HG02970 (cell line): ENCODE data around the gene HOXB2.

Source experiments
- ATAC-seq: cut with Tn5 transposase; IDR thresholded peaks from one replicate; pipeline ENCODE4 v1.9.1; 2021; ENCODE audit warnings: mild to moderate bottlenecking, moderate library complexity, moderate number of reproducible peaks; ENCODE audit not compliant: unreplicated experiment, low FRiP score

The HOXB2 gene

GRCh38 chr17:48579760-48580554, 35.0 kb upstream of the HOXB2 start:
- no peak for ATAC-seq

GRCh38 chr17:48579471-48579759, 34.5 kb upstream of the HOXB2 start:
- no peak for ATAC-seq

DNA sequence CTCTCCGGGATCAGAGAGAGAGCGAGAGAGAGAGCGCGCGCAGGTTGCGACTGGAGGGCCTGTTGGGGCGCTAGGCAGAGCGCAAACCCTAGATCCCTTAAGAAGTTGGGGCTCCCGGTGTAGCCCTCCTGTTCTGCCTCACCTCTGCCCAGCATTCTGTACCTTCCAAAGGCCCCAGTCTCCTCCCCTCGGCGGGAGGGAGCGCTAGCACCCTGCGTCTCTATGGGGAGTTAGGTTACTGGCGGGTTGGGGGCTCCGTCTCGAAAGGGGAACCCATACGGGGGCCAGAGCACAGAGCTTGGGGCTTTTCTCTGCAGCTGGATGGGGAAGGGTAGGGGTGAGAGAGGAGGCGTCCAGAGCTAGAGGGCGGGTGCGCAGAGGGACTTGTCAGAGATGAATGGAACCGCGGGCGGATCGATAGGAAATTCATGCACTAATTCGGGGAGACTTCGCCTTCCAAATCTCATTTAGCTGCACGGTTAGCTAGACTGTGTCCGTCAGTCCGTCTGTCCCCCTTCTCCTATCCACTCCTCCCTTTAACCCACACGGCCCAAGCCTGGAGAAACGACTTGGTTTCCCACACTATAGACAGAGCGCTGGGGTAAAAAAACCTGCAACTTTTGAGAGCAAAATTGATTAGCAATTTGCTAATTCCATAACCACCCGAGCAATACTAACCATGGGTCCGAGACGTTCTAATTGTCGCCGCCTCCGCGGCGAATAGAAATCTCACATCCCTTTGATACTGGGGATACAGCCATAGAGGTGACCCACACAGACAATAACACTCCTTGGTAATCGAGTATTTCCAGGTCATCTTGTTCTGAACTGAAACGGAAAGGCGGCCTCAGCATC, 33.9 kb upstream of the HOXB2 start:
- no peak for ATAC-seq

DNA sequence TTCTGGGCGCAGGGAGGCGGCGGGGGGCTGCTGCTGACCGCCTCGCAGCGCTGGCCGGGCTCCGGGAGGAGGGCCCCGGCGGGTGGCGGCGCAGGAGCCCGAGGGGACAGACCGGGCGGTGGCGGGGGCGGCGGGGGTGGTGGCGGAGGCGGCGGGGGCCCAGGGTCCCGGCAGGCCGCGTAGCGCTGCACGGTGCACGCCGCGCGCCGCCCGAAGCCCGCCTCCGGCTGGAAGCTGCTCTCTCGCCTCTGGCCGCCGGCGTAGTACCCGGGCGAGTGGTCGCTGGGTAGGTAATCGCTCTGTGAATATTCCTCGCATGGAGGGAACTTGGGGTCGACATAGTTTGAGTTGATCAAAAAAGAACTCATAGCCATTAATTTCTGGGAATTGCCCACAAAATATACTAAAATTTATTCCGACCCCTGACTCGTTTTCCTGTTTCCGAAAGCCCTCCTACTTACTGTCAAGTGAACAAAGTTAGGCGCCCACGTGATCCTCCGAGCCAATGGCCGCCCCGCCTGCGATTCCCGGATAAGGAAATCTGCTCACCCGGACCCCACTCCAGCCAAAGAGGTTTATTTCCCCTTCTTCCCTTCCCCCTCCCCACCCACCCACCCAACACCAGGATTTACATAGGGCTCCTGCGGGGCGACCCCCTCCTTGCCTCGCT, 33.2 kb upstream of the HOXB2 start, which contains the start of gene HOXB4:
TSS of gene HOXB4 (minus strand) at position 405 of the 670 bp plus-strand sequence. CDS start at position 374, 31 bp downstream.
- no peak for ATAC-seq

DNA sequence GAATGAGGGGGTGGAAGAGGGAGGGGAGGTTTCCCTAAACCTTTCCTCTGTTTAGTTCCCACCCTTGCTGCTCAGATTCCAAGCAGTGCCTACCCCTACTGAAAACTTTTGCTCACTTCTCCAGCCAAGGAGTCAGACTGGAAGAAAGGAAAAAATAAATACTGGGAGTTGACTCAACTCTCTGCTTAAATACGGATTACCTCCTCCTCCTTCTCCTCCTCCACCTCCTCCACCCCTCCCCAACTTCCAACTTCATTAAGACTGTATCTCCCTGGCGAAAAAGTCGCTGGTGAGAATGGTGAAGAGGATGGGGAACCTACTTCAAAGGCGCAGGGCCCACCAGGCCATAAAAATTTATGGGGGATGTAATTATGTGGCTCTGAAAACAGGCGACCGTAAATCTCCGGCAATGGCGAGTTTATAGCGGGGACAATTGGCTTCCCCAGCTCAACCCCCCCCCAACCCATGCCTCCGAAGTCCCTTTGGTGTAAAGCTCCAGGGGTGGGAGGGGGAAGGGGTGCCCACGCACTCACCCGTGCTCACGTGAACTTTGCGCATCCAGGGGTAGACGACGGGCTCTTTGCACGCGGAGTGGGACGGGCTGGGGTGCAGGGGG, 32.5 kb upstream of the HOXB2 start:
- no peak for ATAC-seq

DNA sequence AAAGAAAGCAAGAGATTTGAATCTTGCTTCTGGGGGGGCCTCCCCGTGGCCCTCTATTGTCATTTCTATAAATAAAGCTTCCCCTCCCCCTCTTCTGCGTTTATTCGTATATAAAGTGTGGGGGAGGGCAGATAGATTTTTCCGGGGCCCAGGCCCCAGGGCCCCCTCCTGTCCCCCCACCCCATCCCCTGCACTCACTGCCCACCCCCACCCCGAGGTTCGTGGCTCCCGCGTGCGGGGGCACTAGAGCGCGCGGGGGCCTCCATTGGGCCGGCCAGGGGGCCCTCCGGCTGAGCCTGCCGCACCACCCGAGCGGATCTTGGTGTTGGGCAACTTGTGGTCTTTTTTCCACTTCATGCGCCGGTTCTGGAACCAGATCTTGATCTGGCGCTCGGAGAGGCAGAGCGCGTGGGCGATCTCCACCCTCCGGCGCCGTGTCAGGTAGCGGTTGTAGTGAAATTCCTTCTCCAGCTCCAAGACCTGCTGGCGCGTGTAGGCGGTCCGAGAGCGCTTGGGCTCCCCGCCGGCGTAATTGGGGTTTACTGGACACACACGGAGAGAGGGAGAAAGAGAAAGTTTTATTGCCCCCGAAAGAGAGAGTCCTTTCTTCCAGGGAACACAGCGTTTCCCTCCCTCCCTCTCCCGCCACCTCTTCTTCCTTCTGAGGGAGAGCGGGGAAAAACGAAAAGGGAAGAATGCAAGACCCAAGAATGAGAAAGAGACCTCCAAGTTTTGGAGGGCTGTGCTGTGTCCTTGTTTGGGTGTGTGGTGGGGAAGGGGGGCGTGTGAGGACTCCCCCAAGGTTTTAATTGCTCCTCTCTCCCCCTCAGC, 31.8 kb upstream of the HOXB2 start:
- ATAC-seq = no peak

DNA sequence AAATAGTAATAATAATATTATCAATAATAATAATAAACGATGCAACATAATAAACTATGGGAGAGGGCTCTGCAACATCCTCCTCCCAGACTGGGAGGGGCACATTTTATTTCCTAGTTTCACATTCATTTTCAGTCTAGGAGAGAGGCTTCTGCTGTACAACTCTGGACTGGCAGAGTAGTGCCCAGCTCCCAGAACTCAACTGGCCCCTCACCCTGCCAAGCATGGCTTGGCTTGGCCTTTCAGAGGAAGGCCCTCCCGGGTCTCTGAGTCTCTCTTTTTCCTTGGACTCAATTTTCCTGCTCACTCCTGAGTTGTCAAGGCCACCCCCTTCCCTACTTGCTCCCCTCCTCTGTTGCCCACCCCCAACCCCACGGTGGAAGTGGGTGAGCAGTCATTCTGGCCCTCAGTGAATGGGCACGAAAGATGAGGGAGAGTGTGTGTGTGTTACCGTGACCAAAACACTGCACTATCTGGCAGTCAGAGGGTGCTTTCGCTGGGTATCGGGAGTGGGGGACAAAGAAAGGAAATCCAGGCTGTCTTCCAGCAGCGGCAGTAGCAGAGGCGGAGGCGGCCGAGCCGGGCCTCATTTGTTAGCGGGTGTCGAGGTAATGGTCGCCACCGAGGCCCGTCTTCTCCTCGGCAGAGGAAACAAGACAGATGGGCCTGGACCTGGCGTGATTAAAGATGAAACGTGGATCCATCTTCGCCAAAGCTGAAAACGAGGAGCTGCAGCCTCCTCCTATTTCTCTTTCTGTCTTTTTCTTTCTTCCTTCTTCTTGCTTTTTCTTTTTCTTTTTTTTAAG, 31.0 kb upstream of the HOXB2 start:
- no peak for ATAC-seq

DNA sequence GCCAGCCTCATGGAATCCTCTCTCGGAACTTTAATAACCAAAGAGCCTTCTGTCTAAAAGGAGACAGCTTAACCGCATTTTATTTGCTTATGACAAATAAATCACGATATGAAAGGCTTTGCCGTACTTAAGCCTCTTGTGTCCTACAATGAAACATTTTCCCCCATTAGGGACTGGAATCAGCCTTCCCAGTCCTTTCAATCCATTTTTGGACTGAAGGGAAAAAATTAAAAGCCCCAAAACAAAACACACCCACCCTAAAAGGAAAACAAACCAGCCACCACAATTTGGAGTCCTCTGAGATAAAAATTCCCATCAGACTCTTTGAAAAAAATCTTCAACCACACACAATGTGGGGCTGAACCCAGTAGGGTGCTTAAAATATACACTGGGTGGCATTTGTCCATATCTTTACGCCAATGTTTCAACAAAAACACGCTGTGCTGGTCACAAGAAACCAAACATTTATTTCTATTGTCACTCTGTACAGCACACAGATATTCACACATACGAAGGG, 30.2 kb upstream of the HOXB2 start:
- no peak for ATAC-seq

DNA sequence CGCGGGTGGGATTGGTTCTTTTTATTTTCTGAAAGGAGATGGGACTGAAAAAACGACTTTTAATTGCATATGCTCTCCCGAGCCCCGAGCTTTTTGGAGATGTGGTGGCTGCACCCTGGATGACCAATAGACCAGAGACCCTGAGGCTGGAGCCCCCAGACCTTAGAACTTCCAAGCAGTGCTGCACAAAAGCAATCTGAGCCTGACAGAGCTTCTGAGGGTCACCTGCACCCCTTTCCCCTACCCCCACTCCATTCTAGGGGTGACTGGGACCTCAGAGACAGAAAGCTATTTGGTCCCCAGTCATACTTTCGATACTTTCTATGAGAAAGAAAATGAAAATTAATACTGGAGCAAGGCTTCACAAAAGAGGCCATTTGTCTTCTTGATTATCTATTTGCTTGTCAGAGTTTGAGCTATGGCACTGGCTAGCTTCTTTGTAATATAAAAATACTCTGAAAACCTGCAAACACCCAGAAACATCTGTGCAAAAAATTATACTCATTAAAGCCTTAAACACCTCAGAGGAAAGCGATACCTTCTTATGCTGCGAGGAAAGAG, 29.7 kb upstream of the HOXB2 start:
- ATAC-seq = no peak

DNA sequence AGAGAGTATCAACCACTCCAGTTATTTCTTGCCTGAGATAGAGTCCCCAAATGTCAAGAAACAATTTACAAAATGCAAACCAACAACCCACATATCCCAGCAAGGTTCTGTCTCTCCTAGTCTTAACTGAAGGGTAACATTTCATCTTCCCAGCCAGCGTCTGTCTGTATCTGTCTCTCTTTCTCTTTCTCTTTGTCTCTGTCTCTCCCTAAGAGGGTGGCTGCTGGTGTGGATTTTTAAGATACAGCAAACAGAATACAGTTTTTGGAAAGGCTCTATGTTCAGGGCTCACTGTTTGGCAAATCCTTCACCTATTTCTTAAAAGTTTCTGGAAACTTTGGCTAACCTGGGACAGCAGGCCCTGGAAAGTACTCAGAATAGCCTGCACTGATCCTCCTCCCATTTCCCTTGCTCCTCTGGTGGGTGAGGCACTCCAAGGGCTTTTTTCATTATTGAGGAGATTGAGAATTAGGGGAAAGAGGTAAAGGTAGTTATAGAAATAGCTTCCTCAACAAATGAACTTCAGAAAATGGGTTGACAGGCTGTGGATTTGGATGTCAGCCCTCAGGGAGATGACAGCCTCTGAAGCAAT, 27.0 kb upstream of the HOXB2 start:
- ATAC-seq = no peak

DNA sequence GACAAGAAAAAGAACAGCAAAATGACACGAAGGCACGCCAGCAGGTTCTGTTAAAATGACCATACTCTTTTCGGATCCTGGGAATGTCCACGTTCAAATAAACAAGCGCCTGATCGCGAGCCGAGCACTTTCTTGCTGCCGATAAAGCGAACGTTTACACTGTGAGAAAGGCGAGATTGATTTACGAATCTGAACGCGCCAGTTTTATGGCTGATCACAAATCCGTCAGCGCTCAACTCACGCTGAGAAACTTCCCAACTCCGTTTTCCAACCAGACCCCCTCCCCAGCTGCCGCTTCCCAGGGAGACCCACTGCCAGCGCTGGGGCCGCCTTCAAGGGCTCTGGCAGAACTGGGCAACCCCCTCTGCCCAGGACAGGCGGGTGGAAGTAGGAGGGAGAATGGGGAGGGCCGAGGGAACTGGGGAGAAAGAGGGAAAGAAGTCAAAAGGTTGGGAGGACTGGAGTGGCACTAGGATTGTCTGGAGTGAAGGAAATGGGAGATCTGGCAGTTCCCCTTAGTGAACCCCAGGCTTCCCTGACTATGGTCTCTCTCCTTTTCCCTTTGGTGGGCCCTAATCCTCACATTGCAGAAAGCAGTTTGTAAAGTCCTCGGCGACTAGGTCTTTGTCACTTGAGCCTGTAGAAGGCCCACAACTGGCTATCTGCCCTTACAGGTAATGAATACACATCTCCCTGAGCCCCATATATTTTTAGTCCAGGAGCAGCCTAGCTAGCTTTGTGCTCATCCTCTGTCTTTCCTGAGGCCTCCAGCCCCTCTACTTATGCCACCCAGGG, 26.3 kb upstream of the HOXB2 start:
- no peak for ATAC-seq

DNA sequence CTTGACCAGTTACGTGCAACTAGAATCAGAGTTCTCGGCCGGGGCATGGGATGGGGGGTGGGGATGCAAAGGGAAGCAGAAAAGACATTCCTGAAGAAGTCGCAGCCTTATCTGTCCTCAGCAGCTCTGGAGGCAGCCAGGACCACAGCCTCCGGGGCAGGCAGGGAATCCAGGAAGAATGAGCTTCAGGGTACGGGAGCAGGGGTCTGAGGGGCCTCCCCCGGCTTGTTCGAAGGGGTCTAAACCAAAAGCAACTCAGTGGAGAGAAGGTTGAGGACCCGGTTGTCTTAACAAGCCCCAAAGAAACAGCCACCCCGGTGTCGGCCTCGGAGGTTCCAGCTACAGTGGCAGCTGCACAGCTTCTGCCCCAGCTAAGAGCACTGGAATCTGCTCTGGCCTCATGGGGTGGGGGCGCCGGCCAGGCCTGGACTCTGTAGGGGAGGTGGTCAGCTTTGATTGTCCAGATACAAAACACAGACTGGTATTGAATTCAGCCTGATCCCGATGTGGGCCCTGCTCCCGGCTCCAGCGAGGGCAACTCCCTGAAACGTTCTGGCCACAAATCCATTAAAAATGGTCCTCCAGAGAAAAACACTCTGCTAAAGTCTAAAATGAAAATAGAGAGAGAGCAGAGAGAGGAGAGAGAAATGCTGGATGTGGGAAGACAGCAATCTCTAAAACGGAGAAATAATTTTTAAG, 25.6 kb upstream of the HOXB2 start:
- no peak for ATAC-seq

DNA sequence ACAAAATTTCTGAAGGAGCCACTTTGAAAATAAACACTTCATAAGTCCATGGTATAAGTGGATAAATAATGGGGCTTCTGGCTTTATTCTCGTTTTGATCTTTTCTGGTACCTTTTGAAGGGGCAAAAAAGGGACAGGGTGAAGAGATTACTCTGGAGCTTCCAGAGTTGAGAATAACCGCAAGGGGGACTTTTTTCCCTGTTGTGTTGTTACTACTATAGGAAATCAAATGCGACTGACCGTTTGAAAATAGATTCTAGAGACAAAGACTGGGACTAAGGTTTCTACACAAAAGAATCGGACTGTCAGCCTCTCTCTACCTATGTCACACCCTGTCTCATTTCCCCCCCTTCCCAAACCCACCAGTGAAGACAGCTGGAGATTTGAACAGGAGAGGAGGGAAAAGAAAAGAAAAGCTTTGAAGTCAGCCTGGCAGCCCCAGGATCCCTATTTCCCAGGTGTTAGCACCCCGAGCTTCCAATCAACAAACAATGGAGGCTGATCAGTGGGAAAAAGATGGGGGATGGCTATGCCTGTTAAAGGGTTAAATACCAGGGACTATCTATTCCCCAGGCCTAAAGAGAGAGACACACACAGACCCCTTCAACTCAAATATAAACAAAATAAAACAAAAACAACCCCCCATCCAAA, 24.9 kb upstream of the HOXB2 start:
- ATAC-seq = no peak

DNA sequence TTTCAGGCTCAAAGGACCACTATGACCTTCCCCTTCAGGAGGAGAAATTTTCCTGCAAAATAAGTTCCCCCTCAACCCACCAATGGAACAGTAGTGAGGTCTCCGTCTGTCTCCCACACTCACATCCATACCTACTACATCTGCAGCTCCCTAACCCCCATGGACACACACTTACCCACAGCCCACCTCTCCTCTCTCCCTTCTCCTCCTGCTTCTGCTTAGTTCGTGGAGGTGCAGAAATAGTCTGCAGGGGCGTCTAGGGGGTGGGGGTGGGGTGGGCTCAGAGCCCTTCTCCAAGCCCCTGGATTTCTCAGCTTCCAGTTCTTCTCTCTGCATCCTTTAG, 24.3 kb upstream of the HOXB2 start:
- ATAC-seq = no peak

- no peak for ATAC-seq
Observed at GRCh38 chr17:48568499-48569239, 23.8 kb upstream of the HOXB2 start.
